Liver (tissue), 3 donors: Measurements from ENCODE around the gene TTC12.

Experiments used
- ATF3 ChIP-seq: IDR thresholded peaks from 2 replicates; pipeline ENCODE4 v1.6.1; 2016; ENCODE audit warnings: antibody characterized with exemption
- CTCF ChIP-seq: fragments of 150-350 bp; IDR thresholded peaks from 2 replicates; pipeline ENCODE4 v1.5.1; 2017; ENCODE audit warnings: improper control_type of control experiment, low read depth, low read length; ENCODE audit not compliant: missing input control
- RAD21 ChIP-seq, 2 donors: IDR thresholded peaks; 2 replicates each; pipeline ENCODE4 v1.6.1; 2016; ENCODE audit warnings: antibody characterized with exemption in 2 of 2, mild to moderate bottlenecking in 2 of 2
- donor health status: healthy.
- donor health status: healthy.

GRCh38 chr11:113382121-113382520 is 67.7 kb downstream of the TTC12 start:
- no peak for TF ChIP-seq CTCF
- TF ChIP-seq ATF3, result no peak
- no peak for TF ChIP-seq RAD21 (IDR thresholded peaks at IDR 0.05)
